H9 (cell line): ENCODE results near the gene ALKBH5. TPM values are rescaled to one million over a fixed set of nuclear protein-coding genes. Genes with fewer than 3 reads are reported as not detected.

Experiments
- DNase-seq: peaks from one replicate; pipeline ENCODE4 v3.0.0-alpha.2; 2017
- H2AFZ ChIP-seq: one replicate; pipeline ENCODE4 v1.6.1; 2013; ENCODE audit warnings: mild to moderate bottlenecking, low read length, control low read depth, moderate library complexity
- H2AK5ac ChIP-seq: 2 replicates; pipeline ENCODE4 v1.6.1; 2013; ENCODE audit warnings: low read length, control low read depth, mixed read lengths; ENCODE audit not compliant: insufficient read length
- H2BK120ac ChIP-seq: one replicate; pipeline ENCODE4 v1.6.1; 2013; ENCODE audit warnings: low read depth, mild to moderate bottlenecking, low read length, control low read depth, inconsistent platforms; ENCODE audit not compliant: poor library complexity, severe bottlenecking
- H2BK12ac ChIP-seq: 2 replicates; pipeline ENCODE4 v1.6.1; 2013; ENCODE audit warnings: low read length, control low read depth, mixed read lengths, low read depth; ENCODE audit not compliant: insufficient read length
- H2BK15ac ChIP-seq: 2 replicates; pipeline ENCODE4 v1.6.1; 2013; ENCODE audit warnings: low read depth, low read length, control low read depth
- H2BK20ac ChIP-seq: one replicate; pipeline ENCODE4 v1.6.1; 2013; ENCODE audit warnings: low read depth, mild to moderate bottlenecking, low read length, control low read depth, inconsistent platforms; ENCODE audit not compliant: poor library complexity, severe bottlenecking
- H2BK5ac ChIP-seq: 2 replicates; pipeline ENCODE4 v1.6.1; 2013; ENCODE audit warnings: low read length, control low read depth, mixed read lengths; ENCODE audit not compliant: insufficient read length
- H3K14ac ChIP-seq: 2 replicates; pipeline ENCODE4 v1.6.1; 2013; ENCODE audit warnings: low read length, control low read depth; ENCODE audit not compliant: insufficient read depth
- H3K18ac ChIP-seq: 2 replicates; pipeline ENCODE4 v1.6.1; 2013; ENCODE audit warnings: low read depth, mild to moderate bottlenecking, mixed read lengths, low read length, control low read depth; ENCODE audit not compliant: insufficient read length
- H3K23ac ChIP-seq: 2 replicates; pipeline ENCODE4 v1.6.1; 2013; ENCODE audit warnings: low read length, control low read depth, mixed read lengths, low read depth; ENCODE audit not compliant: insufficient read length
- H3K23me2 ChIP-seq: 2 replicates; pipeline ENCODE4 v1.6.1; 2013; ENCODE audit warnings: low read depth, mild to moderate bottlenecking, mixed read lengths, low read length, control low read depth; ENCODE audit not compliant: insufficient read length, poor library complexity, severe bottlenecking
- H3K27ac ChIP-seq: 2 replicates; pipeline ENCODE4 v1.5.1; 2013; ENCODE audit warnings: low read length, control low read depth, mixed read lengths, low read depth; ENCODE audit not compliant: insufficient read length
- H3K27me3 ChIP-seq: 2 replicates; pipeline ENCODE4 v1.6.1; 2013; ENCODE audit warnings: low read length, control low read depth, inconsistent platforms; ENCODE audit not compliant: insufficient read depth
- H3K4ac ChIP-seq: 2 replicates; pipeline ENCODE4 v1.6.1; 2013; ENCODE audit warnings: low read depth, mild to moderate bottlenecking, control low read depth, inconsistent platforms, low read length, moderate library complexity
- H3K4me1 ChIP-seq: 2 replicates; pipeline ENCODE4 v1.6.1; 2013; ENCODE audit warnings: low read length, control low read depth, inconsistent platforms; ENCODE audit not compliant: insufficient read depth
- H3K4me2 ChIP-seq: 2 replicates; pipeline ENCODE4 v1.6.1; 2013; ENCODE audit warnings: low read length, control low read depth, mixed read lengths; ENCODE audit not compliant: insufficient read length, insufficient read depth
- H3K56ac ChIP-seq: 2 replicates; pipeline ENCODE4 v1.6.1; 2013; ENCODE audit warnings: low read depth, mild to moderate bottlenecking, mixed read lengths, low read length, control low read depth; ENCODE audit not compliant: insufficient read length
- H3K79me1 ChIP-seq: 2 replicates; pipeline ENCODE4 v1.6.1; 2013; ENCODE audit warnings: low read depth, mild to moderate bottlenecking, moderate library complexity, low read length, control low read depth, inconsistent platforms; ENCODE audit not compliant: insufficient read depth, poor library complexity, severe bottlenecking
- H3K79me2 ChIP-seq: 2 replicates; pipeline ENCODE4 v1.6.1; 2013; ENCODE audit warnings: low read length, control low read depth, inconsistent platforms; ENCODE audit not compliant: insufficient read depth
- H3K9ac ChIP-seq: 2 replicates; pipeline ENCODE4 v1.6.1; 2013; ENCODE audit warnings: low read length, control low read depth, mixed read lengths; ENCODE audit not compliant: insufficient read length; ENCODE audit errors: extremely low read depth
- H3K9me3 ChIP-seq: one replicate; pipeline ENCODE4 v1.6.1; 2013; ENCODE audit warnings: low read depth, low read length, inconsistent platforms; ENCODE audit not compliant: control insufficient read depth
- H3T11ph ChIP-seq: one replicate; pipeline ENCODE4 v1.6.1; 2013; ENCODE audit warnings: mild to moderate bottlenecking, low read length, control low read depth, inconsistent platforms
- H4K20me1 ChIP-seq: one replicate; pipeline ENCODE4 v1.6.1; 2013; ENCODE audit not compliant: control insufficient read depth, insufficient read length, insufficient read depth
- H4K5ac ChIP-seq: 2 replicates; pipeline ENCODE4 v1.6.1; 2013; ENCODE audit warnings: low read depth, mild to moderate bottlenecking, mixed read lengths, low read length, control low read depth; ENCODE audit not compliant: insufficient read length
- H4K8ac ChIP-seq: replicated peaks from 2 replicates; pipeline ENCODE4 v1.6.1; 2013; ENCODE audit warnings: low read length, control low read depth, mixed read lengths, low read depth; ENCODE audit not compliant: insufficient read length
- H4K91ac ChIP-seq: 2 replicates; pipeline ENCODE4 v1.6.1; 2013; ENCODE audit warnings: low read depth, mild to moderate bottlenecking, moderate library complexity, mixed read lengths, low read length, control low read depth; ENCODE audit not compliant: insufficient read length
- H3K27ac Mint-ChIP-seq, 3 experiments: 2 replicates in 2 of 3; 3 replicates in 1 of 3; pipeline ENCODE4 v1.8.0; 2020 to 2021; ENCODE audit warnings: mixed read lengths in 3 of 3, mild to moderate bottlenecking in 1 of 3, moderate library complexity in 1 of 3
- H3K27me3 Mint-ChIP-seq: 2 replicates; pipeline ENCODE4 v1.8.0; 2021; ENCODE audit warnings: low read depth, mild to moderate bottlenecking, moderate library complexity, mixed read lengths
- H3K36me3 Mint-ChIP-seq, 3 experiments: 2 replicates in 2 of 3; 3 replicates in 1 of 3; pipeline ENCODE4 v1.8.0; 2020 to 2021; ENCODE audit warnings: low read depth in 3 of 3, mixed read lengths in 3 of 3; ENCODE audit not compliant: insufficient read depth in 1 of 3
- H3K4me1 Mint-ChIP-seq, 2 experiments: 2 replicates each; pipeline ENCODE4 v1.8.0; 2020; ENCODE audit warnings: mixed read lengths in 2 of 2
- H3K4me3 Mint-ChIP-seq, 2 experiments: 2 replicates in 1 of 2; 3 replicates in 1 of 2; pipeline ENCODE4 v1.8.0; 2020 to 2021; ENCODE audit warnings: mild to moderate bottlenecking in 2 of 2, mixed read lengths in 2 of 2, moderate library complexity in 1 of 2
- H3K9me3 Mint-ChIP-seq, 2 experiments: 2 replicates in 1 of 2; 3 replicates in 1 of 2; pipeline ENCODE4 v1.8.0; 2020; ENCODE audit warnings: mild to moderate bottlenecking in 2 of 2, mixed read lengths in 2 of 2, moderate library complexity in 1 of 2
- WGBS: extraction: QIAGEN DNeasy Blood & Tissue Kit; methylation state at CpG from one replicate; pipeline ENCODE4 v1.1.7; 2013; ENCODE audit warnings: missing lambda C conversion rate, low lambda C conversion rate, mixed read lengths; ENCODE audit not compliant: insufficient read length; ENCODE audit errors: extremely low coverage; 5-methylcytosine and 5-hydroxymethylcytosine counted together
- total RNA-seq: library from RNA; stranded (reverse); gene quantifications from 2 replicates; pipeline ENCODE4 v1.2.1, GENCODE V29; 2021
- TF ChIP-seq, protein P1 (sequence below): fragments of 200-600 bp; sonication (generic); conservative IDR thresholded peaks from 3 replicates; pipeline ENCODE4 v1.8.0; 2021; ENCODE audit warnings: antibody characterized with exemption, mild to moderate bottlenecking

ALKBH5 gene
- total RNA-seq, 1 experiment from 2014 or later, result 89.8 TPM

DNA sequence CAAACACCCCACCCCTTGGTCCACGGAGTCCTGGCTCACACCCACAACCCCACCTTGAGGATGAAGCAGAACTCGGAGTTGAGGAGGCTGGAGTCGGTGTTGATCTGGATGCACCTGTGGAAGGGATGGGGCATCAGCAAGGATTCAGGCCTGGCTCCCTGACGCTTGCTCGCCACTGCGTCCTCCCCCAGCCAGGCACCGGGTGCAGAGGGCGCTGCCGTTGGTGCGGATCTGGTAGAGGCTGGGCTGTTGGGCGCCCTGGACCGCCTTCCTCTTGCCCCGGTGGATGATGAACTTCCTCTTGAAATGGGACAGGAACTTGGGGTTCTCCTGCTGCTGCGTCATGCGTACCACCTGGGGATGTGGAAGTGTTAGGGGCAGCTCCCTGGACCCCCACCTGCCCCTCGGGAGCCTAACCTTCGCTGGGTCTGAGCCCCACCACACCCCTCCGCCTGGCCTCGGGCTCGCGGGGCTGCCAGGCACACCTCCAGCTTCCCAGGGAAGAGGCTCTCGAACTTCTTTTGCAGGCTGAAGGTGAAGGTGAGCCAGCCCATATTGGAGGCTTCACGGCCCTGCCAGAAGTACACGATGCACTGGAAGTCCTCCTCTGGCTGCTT is 62.6 kb downstream of the ALKBH5 start:
- no peak overlapping the region for H4K5ac ChIP-seq
- H2AFZ ChIP-seq, result no peak overlapping the region
- H3K14ac ChIP-seq, result no peak overlapping the region
- no peak overlapping the region for H2BK20ac ChIP-seq
- Mint-ChIP-seq H3K36me3 (peaks cover 18 to 85% (median 71%) of the 10 kb centered on the region in 3 experiments; a peak in 6 of 7 replicates), H3K4me3 (peak overlapping the region; percentile 83 to 92), H3K27me3 (no peaks in the 10 kb centered on the region; the same call in 1 of the 2 replicates), H3K4me1 (peaks cover 15 to 25% of the 10 kb centered on the region in 2 experiments), H3K9me3 (no peaks in the 10 kb centered on the region; a peak in 1 of 5 replicates), H3K27ac (peak overlapping the region in 2 of 3 experiments; percentile 66 to 92; a peak in 3 of 7 replicates)
- no peak overlapping the region for H2BK120ac ChIP-seq
- H4K8ac ChIP-seq, result no peak overlapping the region
- H4K20me1 ChIP-seq, result peaks cover 3% of the 10 kb centered on the region
- TF ChIP-seq, protein P1, sequence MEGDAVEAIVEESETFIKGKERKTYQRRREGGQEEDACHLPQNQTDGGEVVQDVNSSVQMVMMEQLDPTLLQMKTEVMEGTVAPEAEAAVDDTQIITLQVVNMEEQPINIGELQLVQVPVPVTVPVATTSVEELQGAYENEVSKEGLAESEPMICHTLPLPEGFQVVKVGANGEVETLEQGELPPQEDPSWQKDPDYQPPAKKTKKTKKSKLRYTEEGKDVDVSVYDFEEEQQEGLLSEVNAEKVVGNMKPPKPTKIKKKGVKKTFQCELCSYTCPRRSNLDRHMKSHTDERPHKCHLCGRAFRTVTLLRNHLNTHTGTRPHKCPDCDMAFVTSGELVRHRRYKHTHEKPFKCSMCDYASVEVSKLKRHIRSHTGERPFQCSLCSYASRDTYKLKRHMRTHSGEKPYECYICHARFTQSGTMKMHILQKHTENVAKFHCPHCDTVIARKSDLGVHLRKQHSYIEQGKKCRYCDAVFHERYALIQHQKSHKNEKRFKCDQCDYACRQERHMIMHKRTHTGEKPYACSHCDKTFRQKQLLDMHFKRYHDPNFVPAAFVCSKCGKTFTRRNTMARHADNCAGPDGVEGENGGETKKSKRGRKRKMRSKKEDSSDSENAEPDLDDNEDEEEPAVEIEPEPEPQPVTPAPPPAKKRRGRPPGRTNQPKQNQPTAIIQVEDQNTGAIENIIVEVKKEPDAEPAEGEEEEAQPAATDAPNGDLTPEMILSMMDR, result no peak
- H3K23me2 ChIP-seq, result no peaks in the 10 kb centered on the region
- no peak overlapping the region for H2BK15ac ChIP-seq
- H3K9me3 ChIP-seq, result no peaks in the 10 kb centered on the region
- H2BK5ac ChIP-seq, result no peak overlapping the region
- H2AK5ac ChIP-seq, result no peak overlapping the region
- H3K4ac ChIP-seq, result no peak overlapping the region
- no peaks in the 10 kb centered on the region for H3K79me2 ChIP-seq
- H3K4me1 ChIP-seq, result peaks cover 3% of the 10 kb centered on the region; the same call in 1 of the 2 replicates
- H3K56ac ChIP-seq, result no peak overlapping the region
- DNase-seq, result no peak
- no CpG with 5 or more reads among the region's 24 CpGs for WGBS
- no peak overlapping the region for H3T11ph ChIP-seq
- peak overlapping the region; percentile 46 for H3K4me2 ChIP-seq
- H3K18ac ChIP-seq, result no peak overlapping the region
- no peak overlapping the region for H4K91ac ChIP-seq
- H3K9ac ChIP-seq, result no peak overlapping the region
- no peaks in the 10 kb centered on the region for H3K27me3 ChIP-seq
- H2BK12ac ChIP-seq, result no peak overlapping the region
- no peaks in the 10 kb centered on the region for H3K79me1 ChIP-seq
- H3K23ac ChIP-seq, result no peak overlapping the region
- H3K27ac ChIP-seq, result no peak overlapping the region
